GM12872 (cell line): ENCODE results near the gene NCAPD3.

Experiments used
- CTCF ChIP-seq: IDR thresholded peaks from 3 replicates; pipeline ENCODE4 v1.5.1; 2011; ENCODE audit warnings: low read depth, mild to moderate bottlenecking, low read length, moderate library complexity; ENCODE audit not compliant: insufficient read depth

The NCAPD3 gene

GRCh38 chr11:134228625-134229024 lies 4.9 kb upstream of the NCAPD3 start:
- TF ChIP-seq CTCF, result no peak

- no peak for TF ChIP-seq CTCF
Observed at GRCh38 chr11:134226806-134227325, 3.1 kb upstream of the NCAPD3 start.

GRCh38 chr11:134224710-134225664 lies 1.2 kb upstream of the NCAPD3 start:
- no peak for TF ChIP-seq CTCF

GRCh38 chr11:134223121-134223520 lies 646 bp downstream of the NCAPD3 start:
- no peak for TF ChIP-seq CTCF

GRCh38 chr11:134216816-134217215 lies 7.0 kb downstream of the NCAPD3 start:
- no peak for TF ChIP-seq CTCF

GRCh38 chr11:134215836-134216235 lies 7.9 kb downstream of the NCAPD3 start:
- no peak for TF ChIP-seq CTCF

GRCh38 chr11:134207538-134208239 lies 16.1 kb downstream of the NCAPD3 start:
- peak; percentile 61 for TF ChIP-seq CTCF
